HepG2 (cell line): ENCODE results near the gene IRS1. TPM values are rescaled to one million over a fixed set of nuclear protein-coding genes. Genes with fewer than 3 reads are reported as not detected.

Experiments
- BCL6 ChIP-seq: IDR thresholded peaks from 2 replicates; pipeline ENCODE4 v1.6.1; 2016; ENCODE audit warnings: missing genetic modification reagents, missing compliant biosample characterization
- CEBPG ChIP-seq: IDR thresholded peaks from 2 replicates; pipeline ENCODE4 v1.6.1; 2016
- ELF3 ChIP-seq: IDR thresholded peaks from 2 replicates; pipeline ENCODE4 v1.6.1; 2016; ENCODE audit warnings: missing genetic modification reagents, missing compliant biosample characterization
- EP300 ChIP-seq, 3 experiments: sonication (generic) in 1 of 3; formaldehyde crosslinking in 1 of 3; IDR thresholded peaks; 2 replicates each; pipeline versions ENCODE4 v1.5.1 to v1.6.1; 2011 to 2020; ENCODE audit warnings: low read depth in 2 of 3, low read length in 2 of 3, borderline replicate concordance in 1 of 3, improper control_type of control experiment in 1 of 3, mild to moderate bottlenecking in 1 of 3, missing genetic modification reagents in 1 of 3, moderate library complexity in 1 of 3
- FOXA1 ChIP-seq, 2 experiments: fragments of 450-650 bp in 1 of 2; sonication (generic) in 1 of 2; formaldehyde crosslinking in 1 of 2; IDR thresholded peaks; 2 replicates each; pipeline versions ENCODE4 v1.4.0 to v1.6.1; 2016 to 2020; ENCODE audit warnings: missing genetic modification reagents in 1 of 2
- MED1 ChIP-seq: sonication (generic); formaldehyde crosslinking; IDR thresholded peaks from 2 replicates; pipeline ENCODE4 v1.4.0; 2020; ENCODE audit warnings: missing genetic modification reagents
- MYNN ChIP-seq: sonication (generic); formaldehyde crosslinking; IDR thresholded peaks from 2 replicates; pipeline ENCODE4 v1.4.0; 2020; ENCODE audit warnings: mild to moderate bottlenecking, low read depth, missing genetic modification reagents
- NCOA1 ChIP-seq: sonication (generic); formaldehyde crosslinking; IDR thresholded peaks from 2 replicates; pipeline ENCODE4 v1.9.0; 2021; ENCODE audit warnings: missing genetic modification reagents
- SAP130 ChIP-seq: IDR thresholded peaks from 2 replicates; pipeline ENCODE4 v1.6.1; 2016; ENCODE audit warnings: low read depth
- TEAD3 ChIP-seq: optimal IDR thresholded peaks from 2 replicates; pipeline ENCODE3; 2016; ENCODE audit warnings: borderline replicate concordance
- ZBTB43 ChIP-seq: sonication (generic); formaldehyde crosslinking; conservative IDR thresholded peaks from 2 replicates; pipeline ENCODE4 v1.4.0; 2020; ENCODE audit warnings: missing genetic modification reagents
- ZGPAT ChIP-seq: IDR thresholded peaks from 2 replicates; pipeline ENCODE4 v1.6.1; 2016; ENCODE audit warnings: mild to moderate bottlenecking
- ZNF382 ChIP-seq: sonication (generic); formaldehyde crosslinking; IDR thresholded peaks from 2 replicates; pipeline ENCODE4 v1.5.0; 2020; ENCODE audit warnings: missing genetic modification reagents, mild to moderate bottlenecking, borderline replicate concordance
- ZNF501 ChIP-seq: sonication (generic); formaldehyde crosslinking; IDR thresholded peaks from 2 replicates; pipeline ENCODE4 v1.5.1; 2020; ENCODE audit warnings: mild to moderate bottlenecking, moderate library complexity, missing genetic modification reagents
- ZNF770 ChIP-seq: sonication (generic); formaldehyde crosslinking; IDR thresholded peaks from 2 replicates; pipeline ENCODE4 v1.5.0; 2020; ENCODE audit warnings: mild to moderate bottlenecking, missing genetic modification reagents
- polyA plus RNA-seq, 8 experiments: library from polyadenylated mRNA; depleted of rRNA in 3 of 8; stranded (reverse) in 7 of 8; unstranded in 1 of 8; fragments of >200 nt; fragmentation: Illumina TruSeq in 4 of 8; extraction: Trizol in 4 of 8; gene quantifications; 2 replicates each; pipeline versions ENCODE4 v1.2.1 to v1.2.3, GENCODE V29; 2011 to 2016; ENCODE audit warnings: low read depth in 4 of 8, missing spikeins in 1 of 8, mixed read lengths in 1 of 8; ENCODE audit not compliant: insufficient read depth in 1 of 8
- total RNA-seq, 5 experiments: library from RNA; depleted of rRNA; stranded (reverse); fragments of >200 nt; fragmentation: Illumina TruSeq; extraction: Trizol; gene quantifications; 2 replicates each; pipeline ENCODE4 v1.2.3, GENCODE V29; 2016; ENCODE audit warnings: low read depth in 1 of 5
- TF ChIP-seq, protein P1 (sequence below): sonication (generic); formaldehyde crosslinking; conservative IDR thresholded peaks from 2 replicates; pipeline ENCODE4 v1.8.0; 2022; ENCODE audit warnings: mild to moderate bottlenecking, moderate library complexity, missing genetic modification reagents
- TF ChIP-seq, protein P2 (sequence below), 2 experiments: sonication (generic) in 1 of 2; formaldehyde crosslinking in 1 of 2; IDR thresholded peaks; 2 replicates each; pipeline versions ENCODE4 v1.4.0 to v1.6.1; 2018 to 2020; ENCODE audit warnings: missing genetic modification reagents in 2 of 2, borderline replicate concordance in 1 of 2, low read depth in 1 of 2, mild to moderate bottlenecking in 1 of 2, missing biosample characterization in 1 of 2

Gene IRS1
- total and polyA plus RNA-seq, 2 of the 13 experiments (the other 11 are each of a cell fraction or from before 2014, with no cell fraction given) = 8.7 to 9.0 TPM

DNA sequence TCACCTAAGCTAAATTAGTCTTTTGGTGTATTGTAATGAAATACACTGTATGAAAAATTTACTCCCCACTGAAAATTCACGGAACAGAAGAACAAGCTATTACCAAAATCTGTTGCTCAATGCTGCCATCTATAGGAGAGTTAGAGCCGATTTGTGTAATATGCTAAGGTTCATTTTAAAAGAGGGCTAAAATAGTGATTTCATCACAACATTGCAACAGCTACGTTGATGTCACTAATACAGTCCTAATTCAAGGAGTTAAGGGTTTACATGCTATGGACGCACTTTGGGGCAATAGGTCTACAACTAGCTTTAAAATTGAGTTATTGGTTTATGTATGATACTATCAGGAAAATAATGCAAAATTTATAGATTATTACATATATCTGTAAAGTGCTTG is 3.0 kb upstream of the IRS1 start (continued):
- peak; percentile 14 for TF ChIP-seq TEAD3 (CRISPR knock-in tag)
- TF ChIP-seq ZBTB43 (CRISPR knock-in tag) = 0 out of 2 replicates have a peak, but pooled peaks have one; percentile 25
- TF ChIP-seq, protein P1, sequence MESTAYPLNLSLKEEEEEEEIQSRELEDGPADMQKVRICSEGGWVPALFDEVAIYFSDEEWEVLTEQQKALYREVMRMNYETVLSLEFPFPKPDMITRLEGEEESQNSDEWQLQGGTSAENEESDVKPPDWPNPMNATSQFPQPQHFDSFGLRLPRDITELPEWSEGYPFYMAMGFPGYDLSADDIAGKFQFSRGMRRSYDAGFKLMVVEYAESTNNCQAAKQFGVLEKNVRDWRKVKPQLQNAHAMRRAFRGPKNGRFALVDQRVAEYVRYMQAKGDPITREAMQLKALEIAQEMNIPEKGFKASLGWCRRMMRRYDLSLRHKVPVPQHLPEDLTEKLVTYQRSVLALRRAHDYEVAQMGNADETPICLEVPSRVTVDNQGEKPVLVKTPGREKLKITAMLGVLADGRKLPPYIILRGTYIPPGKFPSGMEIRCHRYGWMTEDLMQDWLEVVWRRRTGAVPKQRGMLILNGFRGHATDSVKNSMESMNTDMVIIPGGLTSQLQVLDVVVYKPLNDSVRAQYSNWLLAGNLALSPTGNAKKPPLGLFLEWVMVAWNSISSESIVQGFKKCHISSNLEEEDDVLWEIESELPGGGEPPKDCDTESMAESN = 0 out of 2 replicates have a peak, but pooled peaks have one; percentile 34
- TF ChIP-seq FOXA1 (IDR thresholded peaks at IDR 0.05) = no peak
- peak; percentile 48 for TF ChIP-seq FOXA1 (CRISPR knock-in tag; IDR thresholded peaks at IDR 0.05)
- peak; percentile 89 for TF ChIP-seq CEBPG (CRISPR knock-in tag)
- no peak for TF ChIP-seq ZNF501 (CRISPR knock-in tag)
- no peak for TF ChIP-seq ZNF382 (CRISPR knock-in tag)
- peak; percentile 41; the same call in 1 of the 2 replicates for TF ChIP-seq BCL6 (CRISPR knock-in tag)
- TF ChIP-seq ZGPAT (CRISPR knock-in tag) = peak; percentile 36; the same call in 1 of the 2 replicates
- TF ChIP-seq MYNN (CRISPR knock-in tag) = no peak
- peak; percentile 53; the same call in 1 of the 2 replicates for TF ChIP-seq ELF3 (CRISPR knock-in tag)
- TF ChIP-seq NCOA1 (CRISPR knock-in tag) = no peak
- TF ChIP-seq SAP130 (CRISPR knock-in tag) = peak; percentile 41; the same call in 1 of the 2 replicates
- peak in 1 of 2 experiments; percentile 60; a peak in 1 of 4 replicates for TF ChIP-seq EP300 (IDR thresholded peaks at IDR 0.05; ENCODE audit: low read depth in 2 of 2, low read length in 2 of 2)
- no peak for TF ChIP-seq EP300 (CRISPR knock-in tag; IDR thresholded peaks at IDR 0.05; ENCODE audit: borderline replicate concordance)
- peak; percentile 30; the same call in 1 of the 2 replicates for TF ChIP-seq MED1 (CRISPR knock-in tag)
- TF ChIP-seq ZNF770 (CRISPR knock-in tag) = no peak
- TF ChIP-seq, protein P2, sequence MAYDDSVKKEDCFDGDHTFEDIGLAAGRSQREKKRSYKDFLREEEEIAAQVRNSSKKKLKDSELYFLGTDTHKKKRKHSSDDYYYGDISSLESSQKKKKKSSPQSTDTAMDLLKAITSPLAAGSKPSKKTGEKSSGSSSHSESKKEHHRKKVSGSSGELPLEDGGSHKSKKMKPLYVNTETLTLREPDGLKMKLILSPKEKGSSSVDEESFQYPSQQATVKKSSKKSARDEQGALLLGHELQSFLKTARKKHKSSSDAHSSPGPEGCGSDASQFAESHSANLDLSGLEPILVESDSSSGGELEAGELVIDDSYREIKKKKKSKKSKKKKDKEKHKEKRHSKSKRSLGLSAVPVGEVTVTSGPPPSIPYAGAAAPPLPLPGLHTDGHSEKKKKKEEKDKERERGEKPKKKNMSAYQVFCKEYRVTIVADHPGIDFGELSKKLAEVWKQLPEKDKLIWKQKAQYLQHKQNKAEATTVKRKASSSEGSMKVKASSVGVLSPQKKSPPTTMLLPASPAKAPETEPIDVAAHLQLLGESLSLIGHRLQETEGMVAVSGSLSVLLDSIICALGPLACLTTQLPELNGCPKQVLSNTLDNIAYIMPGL (CRISPR knock-in tag; IDR thresholded peaks at IDR 0.05; ENCODE audit: borderline replicate concordance in 1 of 2, low read depth in 1 of 2) = 0 out of 4 replicates have a peak, but pooled peaks have one; percentile 30 to 32
